Fibroblast of lung (primary cell): ENCODE data around the gene RAPGEF4. TPM values are rescaled to one million over a fixed set of nuclear protein-coding genes. Genes with fewer than 3 reads are reported as not detected.
A peak's percentile ranks its signal among the peaks of the same experiment; 100 is the strongest.

Experiments used
- DNase-seq, 2 donors: peaks; one replicate each; pipeline versions ENCODE4 v3.0.0 to v3.0.0-alpha.2; 2010; ENCODE audit warnings: low read depth in 2 of 2
- H2AFZ ChIP-seq: 2 replicates; pipeline ENCODE4 v1.5.1; 2012; ENCODE audit warnings: low read length, control low read depth, inconsistent platforms
- H3K27ac ChIP-seq: 2 replicates; pipeline ENCODE4 v1.5.1; 2011; ENCODE audit warnings: low read length, control low read depth; ENCODE audit not compliant: insufficient read depth
- H3K27me3 ChIP-seq: 2 replicates; pipeline ENCODE4 v1.5.1; 2011; ENCODE audit warnings: mild to moderate bottlenecking, low read length; ENCODE audit not compliant: control insufficient read depth, insufficient read depth
- H3K36me3 ChIP-seq: 2 replicates; pipeline ENCODE4 v1.5.1; 2011; ENCODE audit warnings: low read length; ENCODE audit not compliant: control insufficient read depth, insufficient read depth
- H3K4me1 ChIP-seq: 2 replicates; pipeline ENCODE4 v1.5.1; 2011; ENCODE audit warnings: low read length; ENCODE audit not compliant: control insufficient read depth, insufficient read depth; ENCODE audit errors: extremely low read depth
- H3K4me2 ChIP-seq: 2 replicates; pipeline ENCODE4 v1.5.1; 2011; ENCODE audit warnings: low read length, control low read depth; ENCODE audit not compliant: insufficient read depth; ENCODE audit errors: extremely low read depth
- H3K4me3 ChIP-seq, 4 experiments: fragments of 200-600 bp in 1 of 4; sonication (generic) in 1 of 4; replicated peaks in 1 of 4; 2 replicates each; pipeline ENCODE4 v1.5.1; 2011 to 2016; ENCODE audit warnings: low read length in 4 of 4, low read depth in 3 of 4, mild to moderate bottlenecking in 3 of 4, control low read depth in 2 of 4, inconsistent platforms in 1 of 4, mixed read lengths in 1 of 4; ENCODE audit not compliant: insufficient read depth in 1 of 4; ENCODE audit errors: control extremely low read depth in 1 of 4
- H3K79me2 ChIP-seq: 2 replicates; pipeline ENCODE4 v1.5.1; 2012; ENCODE audit warnings: mild to moderate bottlenecking, low read length, inconsistent platforms; ENCODE audit not compliant: control insufficient read depth, insufficient read depth
- H3K9ac ChIP-seq: 2 replicates; pipeline ENCODE4 v1.5.1; 2011; ENCODE audit warnings: mild to moderate bottlenecking, low read length, control low read depth; ENCODE audit not compliant: insufficient read depth
- H3K9me3 ChIP-seq: 2 replicates; pipeline ENCODE4 v1.5.1; 2012; ENCODE audit warnings: low read depth, low read length; ENCODE audit not compliant: control insufficient read depth, insufficient read depth
- H4K20me1 ChIP-seq: 2 replicates; pipeline ENCODE4 v1.5.1; 2011; ENCODE audit warnings: low read length; ENCODE audit not compliant: control insufficient read depth, insufficient read depth; ENCODE audit errors: extremely low read depth
- EZH2 ChIP-seq: IDR thresholded peaks from 2 replicates; pipeline ENCODE4 v1.5.1; 2012; ENCODE audit warnings: low read length, control low read depth, mild to moderate bottlenecking; ENCODE audit errors: missing control alignments
- polyA plus RNA-seq, 2 donors: library from polyadenylated mRNA; depleted of rRNA in 1 of 2; stranded (reverse) in 1 of 2; unstranded in 1 of 2; fragments of >200 nt; gene quantifications; 2 replicates each; pipeline ENCODE4 v1.2.1, GENCODE V29; 2011 to 2012; ENCODE audit warnings: missing spikeins in 1 of 2
- total RNA-seq: library from RNA; depleted of rRNA; stranded (reverse); fragments of >200 nt; gene quantifications from 2 replicates; pipeline ENCODE4 v1.2.1, GENCODE V29; 2014
- TF ChIP-seq, protein P1 (sequence below), 2 donors: IDR thresholded peaks in 1 of 2; conservative IDR thresholded peaks in 1 of 2; 1 replicate in 1 of 2; 2 replicates in 1 of 2; pipeline ENCODE4 v1.5.1; 2011 to 2012; ENCODE audit warnings: low read length in 2 of 2, control low read depth in 1 of 2, inconsistent platforms in 1 of 2, low read depth in 1 of 2, mild to moderate bottlenecking in 1 of 2

RAPGEF4 gene
- total and polyA plus RNA-seq, 2 donors (not counting 1 experiment from before 2014, with no cell fraction given), result 0.51 to 3.0 TPM

DNA sequence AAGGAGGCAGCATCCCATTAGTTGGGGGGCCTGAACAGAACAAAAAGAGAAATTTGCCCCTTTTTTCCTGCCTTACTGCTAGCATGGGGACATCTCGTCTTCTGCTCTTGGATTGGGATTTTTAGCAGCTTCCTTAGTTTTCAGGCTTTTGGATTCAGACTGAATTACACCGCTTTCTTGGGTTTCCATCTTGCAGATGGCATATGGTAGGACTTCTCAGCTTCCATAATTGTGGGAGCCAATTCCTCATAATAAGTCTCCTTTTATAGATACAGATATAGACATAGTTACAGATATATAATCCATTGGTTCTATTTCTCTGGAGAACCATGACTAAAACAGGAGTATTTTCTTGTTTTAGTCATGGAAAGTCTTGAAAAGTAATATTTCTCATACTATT, 5.2 kb upstream of the RAPGEF4 start:
- H3K4me3 ChIP-seq, result no peak overlapping the region
- DNase-seq, result no peak
- H3K4me1 ChIP-seq, result no peaks in the 10 kb centered on the region
- H3K36me3 ChIP-seq, result no peaks in the 10 kb centered on the region
- no peaks in the 10 kb centered on the region for H3K9me3 ChIP-seq
- peaks cover 9% of the 10 kb centered on the region for H3K27me3 ChIP-seq
- no peak overlapping the region for H2AFZ ChIP-seq
- TF ChIP-seq, protein P1, sequence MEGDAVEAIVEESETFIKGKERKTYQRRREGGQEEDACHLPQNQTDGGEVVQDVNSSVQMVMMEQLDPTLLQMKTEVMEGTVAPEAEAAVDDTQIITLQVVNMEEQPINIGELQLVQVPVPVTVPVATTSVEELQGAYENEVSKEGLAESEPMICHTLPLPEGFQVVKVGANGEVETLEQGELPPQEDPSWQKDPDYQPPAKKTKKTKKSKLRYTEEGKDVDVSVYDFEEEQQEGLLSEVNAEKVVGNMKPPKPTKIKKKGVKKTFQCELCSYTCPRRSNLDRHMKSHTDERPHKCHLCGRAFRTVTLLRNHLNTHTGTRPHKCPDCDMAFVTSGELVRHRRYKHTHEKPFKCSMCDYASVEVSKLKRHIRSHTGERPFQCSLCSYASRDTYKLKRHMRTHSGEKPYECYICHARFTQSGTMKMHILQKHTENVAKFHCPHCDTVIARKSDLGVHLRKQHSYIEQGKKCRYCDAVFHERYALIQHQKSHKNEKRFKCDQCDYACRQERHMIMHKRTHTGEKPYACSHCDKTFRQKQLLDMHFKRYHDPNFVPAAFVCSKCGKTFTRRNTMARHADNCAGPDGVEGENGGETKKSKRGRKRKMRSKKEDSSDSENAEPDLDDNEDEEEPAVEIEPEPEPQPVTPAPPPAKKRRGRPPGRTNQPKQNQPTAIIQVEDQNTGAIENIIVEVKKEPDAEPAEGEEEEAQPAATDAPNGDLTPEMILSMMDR (conservative IDR thresholded peaks at IDR 0.05 in 1 of 2, IDR thresholded peaks at IDR 0.05 in 1 of 2; ENCODE audit: low read depth in 1 of 2, low read length in 2 of 2), result no peak
- no peak for TF ChIP-seq EZH2
- H3K79me2 ChIP-seq, result no peaks in the 10 kb centered on the region
- H4K20me1 ChIP-seq, result no peaks in the 10 kb centered on the region
- H3K9ac ChIP-seq, result no peak overlapping the region
- no peak overlapping the region for H3K27ac ChIP-seq
- H3K4me2 ChIP-seq, result no peak overlapping the region

DNA sequence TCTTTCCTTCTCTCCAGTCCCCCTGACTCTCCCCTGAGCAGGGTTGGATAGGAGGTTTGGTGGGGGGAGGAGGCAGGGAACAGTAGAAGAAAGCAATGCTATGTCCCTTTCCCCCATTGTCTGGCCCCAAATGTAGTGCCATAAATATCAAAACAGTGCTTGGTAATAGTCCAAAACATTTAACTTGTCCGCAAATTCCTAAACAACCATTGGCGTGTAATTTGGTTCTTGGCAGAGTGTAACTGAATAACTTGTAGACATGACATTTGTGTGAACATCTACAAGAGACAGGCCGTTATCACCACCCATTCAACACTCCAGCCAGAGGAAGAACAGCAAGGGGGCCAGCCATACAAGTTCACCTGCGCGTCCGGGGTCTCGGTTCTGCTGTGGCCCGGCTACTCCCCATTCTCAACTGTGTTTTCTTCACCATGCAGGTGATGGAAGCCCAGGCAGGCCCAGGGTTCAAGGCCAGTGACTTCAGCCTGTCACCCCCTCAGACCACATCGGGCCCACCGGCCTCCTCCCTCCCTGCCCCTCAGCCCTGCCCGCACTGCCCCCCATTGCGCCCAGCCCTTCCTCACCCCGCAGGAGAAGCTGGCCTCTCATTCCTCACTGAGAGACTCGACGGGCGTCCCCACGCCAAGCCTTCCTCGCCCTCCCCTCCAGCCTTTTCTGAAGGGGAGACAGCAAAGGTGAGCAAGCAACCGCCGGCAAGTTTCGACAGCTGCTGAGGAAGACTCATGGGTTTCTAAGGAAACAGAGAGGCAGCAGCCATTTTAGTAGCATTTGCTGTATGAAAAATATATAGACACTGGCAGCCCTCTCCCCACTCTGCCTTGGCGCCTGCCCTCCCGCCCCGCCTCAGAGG, 699 bp upstream of the RAPGEF4 start:
- Histone ChIP-seq H3K4me2 (peak overlapping the region; percentile 71), H3K4me1 (no peaks in the 10 kb centered on the region), H3K36me3 (no peaks in the 10 kb centered on the region), H3K4me3 (peak overlapping the region; percentile 9 to 49 (median 27)), H3K9ac (no peak overlapping the region), H4K20me1 (no peaks in the 10 kb centered on the region), H2AFZ (no peak overlapping the region), H3K27me3 (peaks cover 17% of the 10 kb centered on the region), H3K9me3 (no peaks in the 10 kb centered on the region), H3K79me2 (no peaks in the 10 kb centered on the region), H3K27ac (no peak overlapping the region)
- TF ChIP-seq EZH2, result peak; percentile 34
- TF ChIP-seq, protein P1 (conservative IDR thresholded peaks at IDR 0.05 in 1 of 2, IDR thresholded peaks at IDR 0.05 in 1 of 2; ENCODE audit: low read depth in 1 of 2, low read length in 2 of 2), result no peak
- peak in 1 of 2 donors; percentile 23 for DNase-seq

DNA sequence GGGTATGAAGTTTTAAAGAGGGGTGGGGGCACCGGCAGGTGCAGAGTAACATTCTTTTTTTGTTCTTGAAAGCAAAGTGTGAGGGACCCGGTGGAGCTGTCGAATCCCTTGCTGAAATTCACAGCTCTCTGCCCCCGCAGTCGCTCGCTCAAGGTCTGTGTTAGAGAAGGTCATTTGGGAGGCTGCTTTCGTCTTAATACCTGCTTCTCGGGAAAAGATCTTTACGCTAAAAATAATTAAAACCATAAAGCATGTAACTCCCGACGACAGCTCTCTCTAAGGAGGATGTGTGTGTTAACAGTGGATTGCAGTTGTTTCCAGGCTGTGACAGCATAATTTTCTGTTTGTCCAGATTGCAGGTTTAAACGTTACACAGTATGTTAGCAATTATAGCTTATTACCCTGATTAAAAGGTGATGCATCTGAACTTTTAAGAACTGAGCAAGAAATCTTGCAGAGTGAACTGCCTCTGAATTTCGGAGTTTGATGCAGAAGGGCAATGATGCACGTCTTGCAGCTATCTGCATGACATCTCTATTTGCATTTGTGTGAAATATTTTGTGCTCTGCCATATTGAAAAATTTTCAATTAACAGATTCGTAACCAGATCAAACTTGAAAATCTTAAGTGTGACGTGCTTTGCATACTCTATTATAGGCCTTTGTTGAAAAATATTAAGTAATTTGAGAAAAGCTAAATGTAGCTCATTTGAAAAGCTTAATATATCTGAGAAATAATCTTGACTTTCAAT, 954 bp downstream of the RAPGEF4 start:
- Histone ChIP-seq H4K20me1 (no peaks in the 10 kb centered on the region), H3K4me1 (no peaks in the 10 kb centered on the region), H3K4me3 (peak overlapping the region in 3 of 4 experiments; percentile 35 to 48 (median 35)), H3K27ac (no peak overlapping the region), H3K36me3 (no peaks in the 10 kb centered on the region), H3K9ac (no peak overlapping the region), H3K4me2 (peak overlapping the region; percentile 17), H3K9me3 (no peaks in the 10 kb centered on the region), H2AFZ (no peak overlapping the region), H3K27me3 (peaks cover 11% of the 10 kb centered on the region), H3K79me2 (no peaks in the 10 kb centered on the region)
- TF ChIP-seq, protein P1 (conservative IDR thresholded peaks at IDR 0.05 in 1 of 2, IDR thresholded peaks at IDR 0.05 in 1 of 2; ENCODE audit: low read depth in 1 of 2, low read length in 2 of 2), result no peak
- no peak for TF ChIP-seq EZH2
- no peak for DNase-seq
